Activated naive CD4-positive, alpha-beta T cell treated with anti-CD3 and anti-CD28 coated beads, Interleukin-2, amount 10 ng/mL, durations not matched to agents 7 days and 5 days (primary cell): ENCODE results near the gene CKB.

Experiments
- CTCF ChIA-PET: fragments of 350-600 bp; sonication (Branson Sonifier 250); formaldehyde crosslinking; loops from one replicate; lab custom pipeline; 2021; ENCODE audit warnings: antibody characterized with exemption; lab: Charles Lee
- DNase-seq: peaks from one replicate; pipeline ENCODE4 v3.0.0-alpha.2; 2020
- H3K27ac Mint-ChIP-seq: one replicate; pipeline ENCODE4 v1.8.0; 2021; ENCODE audit warnings: mild to moderate bottlenecking, moderate library complexity, mixed read lengths
- H3K27me3 Mint-ChIP-seq: one replicate; pipeline ENCODE4 v1.8.0; 2021; ENCODE audit warnings: mild to moderate bottlenecking, mixed read lengths
- H3K36me3 Mint-ChIP-seq: one replicate; pipeline ENCODE4 v1.8.0; 2021; ENCODE audit warnings: mixed read lengths
- H3K4me1 Mint-ChIP-seq: one replicate; pipeline ENCODE4 v1.8.0; 2021; ENCODE audit warnings: mixed read lengths
- H3K4me3 Mint-ChIP-seq: one replicate; pipeline ENCODE4 v1.8.0; 2021; ENCODE audit warnings: mild to moderate bottlenecking, moderate library complexity, mixed read lengths
- H3K9me3 Mint-ChIP-seq: one replicate; pipeline ENCODE4 v1.8.0; 2021; ENCODE audit warnings: mixed read lengths

CKB gene

DNA sequence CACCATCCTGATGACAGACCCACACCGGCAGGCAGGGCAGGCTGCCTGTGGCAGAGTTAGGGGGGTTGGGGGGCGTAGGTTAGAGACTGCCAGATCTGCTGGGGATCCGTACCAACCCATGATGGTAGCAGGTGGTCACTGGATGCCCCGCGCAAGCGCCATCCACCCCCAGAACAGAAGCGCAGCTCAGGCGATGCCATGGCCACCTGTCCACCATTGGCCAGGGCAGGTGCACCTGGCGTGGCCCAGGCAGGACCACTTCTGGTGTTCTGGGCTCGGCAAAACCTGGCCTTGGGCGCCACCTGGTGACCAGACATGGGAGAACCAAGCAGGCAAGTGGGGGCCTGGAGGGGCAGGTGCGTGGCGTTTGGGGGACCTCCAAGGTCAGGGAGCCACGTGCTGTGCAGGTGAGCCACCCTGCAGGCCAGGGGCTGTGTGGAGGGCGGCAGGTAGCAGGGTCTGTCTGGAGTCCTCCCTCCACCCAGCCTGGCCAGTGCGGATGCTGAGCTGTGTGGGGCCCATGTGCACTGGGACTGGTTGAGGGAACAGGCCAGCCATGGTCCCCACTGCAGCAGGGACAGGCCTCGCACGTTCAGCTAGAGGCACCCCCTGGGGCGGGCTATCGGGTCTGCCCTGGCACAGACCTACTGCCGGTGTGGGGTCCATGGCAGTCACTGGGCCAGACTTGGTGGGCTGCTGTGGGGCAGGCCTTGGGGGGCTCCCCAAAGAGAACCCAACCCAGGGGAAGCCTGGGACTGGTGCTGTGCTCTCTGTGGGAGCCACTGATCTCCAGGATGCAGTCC is 24.2 kb upstream of the CKB start:
- peak; percentile 84 for DNase-seq
- CTCF ChIA-PET = interaction anchor here (0.6 to 3.3 kb wide), 10 partner anchors 10 to 442 kb away, joined by 3 to 33 read pairs (median 4); no protein-coding TSS in a partner anchor
- no peak overlapping the region for H3K4me3 Mint-ChIP-seq
- H3K9me3 Mint-ChIP-seq = no peaks in the 10 kb centered on the region
- H3K36me3 Mint-ChIP-seq = no peaks in the 10 kb centered on the region
- no peaks in the 10 kb centered on the region for H3K4me1 Mint-ChIP-seq
- H3K27me3 Mint-ChIP-seq = peaks cover 6% of the 10 kb centered on the region
- no peak overlapping the region for H3K27ac Mint-ChIP-seq

DNA sequence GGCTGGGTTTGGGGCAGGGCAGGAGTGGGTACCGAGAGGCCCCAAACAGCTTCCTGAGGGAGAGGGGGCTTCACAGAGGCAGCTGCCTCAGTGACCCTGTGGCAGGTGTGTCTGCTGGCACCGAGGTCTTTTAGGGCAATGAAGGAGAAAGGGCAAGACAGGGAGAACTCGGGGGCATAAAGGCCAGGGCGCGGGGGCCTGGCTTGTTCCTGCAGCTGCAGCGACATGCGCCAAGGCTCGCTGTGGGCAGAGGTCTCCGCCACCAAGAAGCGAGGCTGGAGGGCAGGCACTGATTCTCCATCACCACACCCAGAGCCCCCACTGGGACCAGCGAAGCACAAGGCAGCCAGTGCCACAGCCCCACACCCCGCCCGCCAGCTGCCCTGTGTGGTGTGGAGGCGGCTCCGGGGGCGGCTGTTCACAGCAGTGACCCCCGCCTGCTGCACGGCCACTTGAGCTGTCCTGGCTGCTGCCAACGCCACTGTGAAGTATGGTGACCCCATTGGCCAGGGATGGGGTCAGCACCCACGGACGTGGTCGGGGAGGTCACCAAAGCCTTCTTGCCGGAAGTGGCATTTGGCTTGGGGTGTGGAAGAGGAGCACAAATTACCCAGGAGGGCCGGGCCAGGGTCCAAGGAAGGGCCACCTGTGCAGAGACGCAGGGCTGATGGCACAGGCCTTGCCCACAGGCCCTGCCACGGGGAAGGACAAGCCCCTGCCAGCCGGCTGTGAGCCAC is 23.5 kb upstream of the CKB start:
- Mint-ChIP-seq H3K27me3 (peaks cover 11% of the 10 kb centered on the region), H3K27ac (no peak overlapping the region), H3K9me3 (no peaks in the 10 kb centered on the region), H3K4me1 (no peaks in the 10 kb centered on the region), H3K36me3 (no peaks in the 10 kb centered on the region), H3K4me3 (no peak overlapping the region)
- DNase-seq = no peak
- CTCF ChIA-PET = interaction anchor here (0.7 to 3.3 kb wide), 5 partner anchors 9 to 48 kb away, joined by 3 to 33 read pairs (median 3); no protein-coding TSS in a partner anchor

DNA sequence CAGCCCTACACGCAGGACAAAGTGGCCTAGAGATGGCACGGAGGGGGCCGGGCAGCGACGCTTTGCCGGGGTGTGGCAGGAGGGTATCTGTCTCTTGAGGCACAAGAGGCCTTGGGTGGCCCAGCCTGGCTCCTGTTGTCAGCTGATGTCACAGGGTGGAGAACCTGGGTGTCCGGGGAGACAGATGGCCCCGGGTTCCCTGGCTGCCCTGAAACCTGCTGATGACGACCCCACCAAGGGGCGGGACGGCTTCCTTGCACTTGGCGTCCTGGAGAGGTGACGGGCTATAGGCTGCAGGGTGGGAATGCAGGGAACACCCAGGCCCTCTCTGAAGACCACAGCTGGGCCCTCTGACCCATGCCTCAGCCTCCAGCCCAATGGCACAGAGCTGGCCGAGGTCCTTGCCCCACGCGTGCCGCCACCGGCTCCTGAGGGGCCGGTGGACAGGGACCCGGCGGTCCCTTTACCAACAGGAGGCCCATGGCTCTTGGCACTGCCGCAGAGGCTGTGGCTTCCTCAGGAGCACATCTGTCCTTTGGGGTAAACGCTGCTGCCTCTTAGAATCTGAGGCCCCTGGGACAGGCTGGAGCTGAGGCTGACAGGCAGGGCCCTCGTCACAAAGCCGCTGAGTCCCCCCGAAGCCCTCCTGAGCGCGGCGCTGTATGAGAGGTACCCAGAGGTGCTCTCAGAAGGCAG is 22.7 kb upstream of the CKB start:
- CTCF ChIA-PET = interaction anchor here (0.9 to 3.3 kb wide), 4 partner anchors 26 to 47 kb away, joined by 3 to 33 read pairs (median 3); no protein-coding TSS in a partner anchor
- Mint-ChIP-seq H3K36me3 (no peaks in the 10 kb centered on the region), H3K9me3 (no peaks in the 10 kb centered on the region), H3K27me3 (peaks cover 16% of the 10 kb centered on the region), H3K27ac (no peak overlapping the region), H3K4me3 (no peak overlapping the region), H3K4me1 (no peaks in the 10 kb centered on the region)
- DNase-seq = no peak

DNA sequence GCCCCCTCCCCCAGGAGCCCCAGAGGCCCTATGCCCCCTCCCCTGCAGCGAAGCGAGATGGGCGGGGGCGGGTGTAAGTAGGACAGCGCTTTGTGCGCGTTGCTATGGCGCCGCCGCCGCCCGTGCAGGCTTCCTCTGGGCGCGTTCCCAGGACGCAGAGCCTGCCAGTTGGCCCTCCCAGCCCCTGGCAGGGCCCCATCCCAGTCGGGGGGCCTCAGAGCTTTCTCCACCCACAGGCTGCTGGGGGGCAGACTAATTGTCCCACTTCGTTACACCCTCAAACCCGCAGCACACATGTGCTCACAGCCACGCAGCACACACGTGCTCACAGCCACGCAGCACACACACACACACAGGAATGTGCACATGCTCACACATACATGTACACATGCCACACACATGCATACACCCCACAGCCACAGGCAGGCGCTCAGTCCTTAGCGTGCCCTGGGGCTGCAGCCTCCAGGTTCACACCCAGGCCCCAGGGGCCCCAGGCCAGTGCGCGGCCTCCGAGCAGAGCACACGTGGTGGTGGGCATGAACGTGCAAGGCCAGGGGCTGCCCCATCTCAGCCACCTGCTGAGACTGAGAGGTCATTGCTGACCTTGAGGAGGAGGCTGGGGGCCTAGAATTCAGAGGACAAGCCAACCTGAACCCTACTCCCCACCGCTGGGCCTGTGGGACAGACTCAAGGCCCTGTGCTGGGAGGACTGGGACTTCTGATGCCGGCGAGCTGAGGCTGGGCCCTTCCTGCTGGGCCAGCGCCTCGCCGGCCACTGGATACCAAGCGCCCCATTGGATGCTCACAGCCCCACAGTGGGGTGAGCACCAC is 22.0 kb upstream of the CKB start:
- CTCF ChIA-PET = no interaction called here
- Mint-ChIP-seq H3K9me3 (no peaks in the 10 kb centered on the region), H3K27ac (no peak overlapping the region), H3K4me1 (no peaks in the 10 kb centered on the region), H3K27me3 (peaks cover 17% of the 10 kb centered on the region), H3K4me3 (no peak overlapping the region), H3K36me3 (no peaks in the 10 kb centered on the region)
- DNase-seq = no peak

DNA sequence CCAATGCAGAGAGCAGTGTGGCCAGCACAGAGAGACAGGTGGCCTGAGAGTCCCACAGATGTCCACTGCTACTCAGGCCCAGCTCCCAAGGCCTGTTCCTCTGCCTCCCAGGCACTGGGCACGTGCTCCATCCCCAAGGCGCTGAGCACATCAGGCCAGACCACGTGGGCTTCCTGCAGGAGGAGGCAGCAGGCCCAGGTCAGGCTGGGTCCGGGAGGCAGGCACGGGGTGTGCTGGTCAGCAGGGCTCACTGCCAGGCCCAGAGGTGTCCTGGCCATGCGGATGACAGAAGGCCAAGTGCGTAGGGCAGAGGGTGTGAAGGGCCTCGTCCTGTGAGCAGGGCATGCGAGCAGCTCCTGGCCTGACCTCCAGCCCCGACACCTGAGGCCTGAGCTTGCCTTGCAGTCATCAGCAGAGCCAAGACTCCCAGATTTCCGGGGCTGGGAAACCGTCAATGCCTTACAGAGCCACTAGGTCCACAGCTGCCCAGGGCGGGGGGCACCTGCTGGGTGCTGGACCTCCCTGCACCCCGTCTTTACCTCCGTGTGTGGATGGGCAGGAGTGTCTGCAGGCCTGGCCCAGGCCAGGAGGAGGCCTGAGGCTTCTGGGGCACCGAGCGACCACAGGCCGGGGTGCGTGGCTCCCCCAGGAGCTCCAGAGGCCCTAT is 21.2 kb upstream of the CKB start:
- H3K4me3 Mint-ChIP-seq = no peak overlapping the region
- CTCF ChIA-PET = no interaction called here
- H3K27ac Mint-ChIP-seq = no peak overlapping the region
- no peaks in the 10 kb centered on the region for H3K36me3 Mint-ChIP-seq
- no peak for DNase-seq
- H3K4me1 Mint-ChIP-seq = no peaks in the 10 kb centered on the region
- no peaks in the 10 kb centered on the region for H3K9me3 Mint-ChIP-seq
- H3K27me3 Mint-ChIP-seq = peaks cover 24% of the 10 kb centered on the region

DNA sequence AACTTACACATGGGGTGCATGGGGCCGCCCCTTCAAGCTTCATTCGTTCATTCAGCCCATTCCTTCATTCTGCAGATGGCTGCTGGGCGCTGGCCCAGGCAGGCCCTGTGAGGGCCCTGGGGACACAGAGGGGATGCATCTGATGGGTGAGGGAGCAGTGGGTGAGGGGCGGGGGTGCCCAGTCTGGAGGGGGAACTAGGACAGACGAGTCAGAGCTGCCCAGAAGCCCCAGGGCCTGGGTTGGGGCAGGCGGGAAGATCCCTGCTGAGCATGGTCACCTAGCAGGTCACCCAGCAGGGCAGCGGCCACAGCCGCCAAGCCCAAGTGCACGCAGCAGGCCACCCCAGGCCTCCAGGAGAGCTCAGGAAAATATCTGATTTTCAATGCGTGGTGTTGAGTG is 20.5 kb upstream of the CKB start:
- Mint-ChIP-seq H3K27ac (no peak overlapping the region), H3K4me1 (no peaks in the 10 kb centered on the region), H3K36me3 (no peaks in the 10 kb centered on the region), H3K4me3 (no peak overlapping the region), H3K27me3 (peaks cover 27% of the 10 kb centered on the region), H3K9me3 (no peaks in the 10 kb centered on the region)
- CTCF ChIA-PET = no interaction called here
- no peak for DNase-seq

DNA sequence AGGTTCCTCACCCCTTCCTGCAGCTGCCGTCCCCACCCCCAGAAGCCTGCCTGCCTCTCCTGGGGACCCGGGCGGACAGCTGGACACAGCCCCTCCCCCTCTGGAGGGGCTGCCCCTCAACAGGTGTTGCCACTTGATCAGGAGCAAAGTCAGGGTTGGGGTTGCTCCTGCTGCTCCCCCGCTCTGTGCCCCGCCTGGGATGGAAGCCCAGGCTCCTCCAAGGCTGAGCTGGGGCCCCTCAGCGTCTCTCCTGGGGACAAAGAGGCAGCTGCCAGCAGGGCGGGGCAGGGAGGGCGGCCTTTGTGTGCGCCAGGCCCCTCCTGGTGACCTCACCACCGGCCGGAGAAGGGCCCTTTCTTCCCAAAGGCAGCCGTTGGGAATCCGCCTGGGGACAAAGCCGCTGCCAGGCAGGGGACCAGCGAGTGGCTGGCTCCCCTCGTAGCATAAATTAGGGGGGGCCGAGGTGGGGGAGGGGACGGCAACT is 20.0 kb upstream of the CKB start:
- H3K36me3 Mint-ChIP-seq = no peaks in the 10 kb centered on the region
- CTCF ChIA-PET = no interaction called here
- peaks cover 27% of the 10 kb centered on the region for H3K27me3 Mint-ChIP-seq
- H3K27ac Mint-ChIP-seq = no peak overlapping the region
- no peaks in the 10 kb centered on the region for H3K9me3 Mint-ChIP-seq
- no peak for DNase-seq
- no peak overlapping the region for H3K4me3 Mint-ChIP-seq
- no peaks in the 10 kb centered on the region for H3K4me1 Mint-ChIP-seq

DNA sequence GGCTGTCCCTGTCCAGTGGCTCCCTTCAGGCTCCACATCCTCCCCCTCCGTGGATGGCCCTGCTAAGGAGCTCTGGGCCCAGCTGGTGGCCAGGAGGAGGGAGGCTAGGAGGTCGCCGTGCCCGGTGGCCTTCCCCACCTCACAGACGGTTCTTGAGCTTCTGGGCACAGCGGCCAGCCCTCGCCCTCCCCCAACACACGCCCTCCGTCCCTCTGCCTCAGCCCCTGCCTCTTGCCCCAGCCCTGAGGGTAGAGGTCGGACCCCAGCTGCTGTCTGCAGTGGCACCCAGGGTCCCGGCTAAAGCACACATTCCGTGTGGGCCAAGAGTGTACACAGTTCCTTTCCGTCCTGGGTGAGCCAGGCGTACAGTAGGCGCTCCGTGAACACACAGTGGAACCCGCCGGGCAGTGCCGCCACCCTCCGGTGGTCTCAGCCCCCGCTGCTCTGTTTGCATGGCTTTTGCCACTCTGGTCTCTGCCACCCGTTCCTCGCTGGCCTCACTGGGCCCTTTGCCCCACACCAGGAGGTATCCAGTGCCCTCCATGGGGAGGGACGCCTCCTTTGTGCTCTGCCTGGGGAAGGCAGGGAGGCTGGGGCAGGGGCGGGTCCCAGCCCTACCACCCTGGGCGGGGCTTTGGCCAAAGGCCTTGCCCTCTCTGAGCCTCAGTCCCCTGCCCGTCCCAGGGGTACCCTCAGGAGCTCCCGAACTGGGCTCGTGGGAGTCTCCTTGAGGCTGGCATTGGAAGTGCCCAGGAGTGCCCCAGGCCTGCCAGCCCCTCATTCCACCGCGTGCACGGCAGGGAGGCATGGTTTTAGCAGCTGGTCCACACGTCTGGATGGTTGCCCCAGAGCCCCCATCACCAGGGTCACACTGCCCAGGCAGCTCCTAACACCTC is 19.3 kb upstream of the CKB start:
- Mint-ChIP-seq H3K27ac (no peak overlapping the region), H3K4me1 (no peaks in the 10 kb centered on the region)

DNA sequence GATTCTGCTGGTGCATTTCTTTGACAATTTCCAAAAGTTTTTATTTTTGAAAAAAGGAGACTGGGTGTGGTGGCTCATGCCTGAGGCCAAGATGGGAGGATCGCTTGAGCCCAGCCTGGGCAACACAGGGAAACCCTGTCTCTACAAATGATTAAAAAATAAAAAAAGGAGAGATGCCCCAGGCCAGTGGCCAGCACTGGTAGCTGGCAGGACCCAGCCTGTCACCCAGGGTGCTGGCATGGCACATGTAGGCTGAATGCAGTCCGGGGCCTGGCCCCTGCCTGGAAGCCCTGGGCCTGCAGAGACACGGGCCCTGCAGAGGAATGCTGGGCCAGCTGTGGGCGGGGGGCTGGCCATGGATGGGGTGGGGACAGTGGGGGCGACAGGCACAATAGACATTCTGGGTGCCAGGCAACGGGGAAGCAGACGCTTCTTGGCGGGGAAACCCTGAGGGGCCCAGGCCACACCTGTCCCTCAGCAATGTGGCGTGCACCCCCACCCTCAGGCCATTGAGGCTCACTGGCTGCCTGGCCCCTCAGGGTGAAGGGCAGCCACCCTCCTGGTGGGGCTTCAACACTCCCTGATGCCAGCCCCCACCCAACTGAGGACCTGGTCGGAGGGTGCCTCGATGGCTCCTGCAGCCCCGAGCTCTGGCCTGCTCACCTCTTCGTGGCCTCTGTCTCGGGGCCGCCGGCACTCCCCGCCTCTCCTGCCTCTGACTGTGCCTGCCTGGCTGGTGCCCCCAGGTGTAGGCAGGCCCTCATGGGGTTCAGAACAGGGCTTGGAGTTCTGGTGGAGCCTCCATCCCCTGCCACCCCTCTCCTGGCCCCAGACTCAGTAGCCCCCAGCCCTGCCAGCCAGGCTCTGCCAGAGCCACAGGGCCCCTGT is 18.4 kb upstream of the CKB start:
- CTCF ChIA-PET = interaction anchor here (2.7 kb wide), 1 partner anchor 23 kb away, joined by 12 read pairs; no protein-coding TSS in a partner anchor

More for the DNA sequence above, 19.3 kb upstream of the CKB start:
- H3K9me3 Mint-ChIP-seq = no peaks in the 10 kb centered on the region
- CTCF ChIA-PET = interaction anchor here (2.7 kb wide), 1 partner anchor 24 kb away, joined by 12 read pairs; no protein-coding TSS in a partner anchor
- DNase-seq = no peak
- H3K4me3 Mint-ChIP-seq = no peak overlapping the region
- H3K36me3 Mint-ChIP-seq = no peaks in the 10 kb centered on the region
- H3K27me3 Mint-ChIP-seq = peaks cover 27% of the 10 kb centered on the region

DNA sequence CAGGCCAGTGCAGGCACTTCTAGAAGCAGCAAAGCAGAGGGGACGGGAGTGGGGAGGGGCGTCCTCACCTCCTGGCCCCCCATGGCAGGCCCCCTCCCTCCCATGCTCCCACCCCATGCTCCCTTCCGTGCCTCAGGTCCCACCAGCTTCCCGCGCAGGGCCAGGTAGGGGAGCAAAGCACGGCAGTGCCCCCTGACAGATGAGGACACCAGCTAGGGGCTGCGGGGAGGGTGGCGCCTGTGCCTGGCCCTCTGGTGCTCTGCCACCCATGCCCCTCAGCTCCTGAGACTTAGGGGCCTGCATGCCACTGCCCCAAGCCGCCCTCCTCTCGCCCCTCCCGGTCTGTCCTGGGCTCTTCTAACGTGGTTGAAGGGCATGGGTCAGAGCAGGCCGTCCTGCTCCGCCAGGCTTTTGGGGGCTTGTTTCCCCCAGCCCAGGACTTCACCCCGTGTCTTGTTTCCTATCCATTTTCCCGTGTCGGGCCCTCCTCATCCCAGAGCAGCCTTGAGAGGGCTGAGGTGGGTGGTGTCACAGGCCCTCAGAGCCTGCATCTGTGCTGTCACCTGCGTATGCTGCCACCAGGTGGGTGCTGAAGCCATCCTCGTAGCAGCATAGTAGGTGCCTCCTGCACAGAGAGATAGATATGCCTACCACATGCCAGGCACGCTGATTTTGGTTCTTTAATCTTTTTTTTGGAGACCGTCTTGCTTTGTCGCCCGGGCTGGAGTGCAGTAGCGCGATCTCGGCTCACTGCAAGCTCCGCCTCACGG is 16.6 kb upstream of the CKB start:
- no peak overlapping the region for H3K4me3 Mint-ChIP-seq
- CTCF ChIA-PET = interaction anchor here (0.9 to 2.7 kb wide), 2 partner anchors 18 to 21 kb away, joined by 4 to 12 read pairs; no protein-coding TSS in a partner anchor
- H3K27ac Mint-ChIP-seq = no peak overlapping the region

More for the DNA sequence above, 18.4 kb upstream of the CKB start:
- Mint-ChIP-seq H3K9me3 (no peaks in the 10 kb centered on the region), H3K36me3 (no peaks in the 10 kb centered on the region), H3K4me1 (no peaks in the 10 kb centered on the region), H3K27ac (no peak overlapping the region), H3K27me3 (peaks cover 27% of the 10 kb centered on the region), H3K4me3 (no peak overlapping the region)
- DNase-seq = no peak

More for the DNA sequence above, 16.6 kb upstream of the CKB start:
- Mint-ChIP-seq H3K9me3 (no peaks in the 10 kb centered on the region), H3K36me3 (no peaks in the 10 kb centered on the region), H3K4me1 (no peaks in the 10 kb centered on the region), H3K27me3 (peaks cover 27% of the 10 kb centered on the region)
- no peak for DNase-seq
